Measurements from ENCODE around the gene MSRB1. TPM values are rescaled to one million over a fixed set of nuclear protein-coding genes. Genes with fewer than 3 reads are reported as not detected.
A peak's percentile ranks its signal among the peaks of the same experiment; 100 is the strongest.

MSRB1 gene
- total RNA-seq, 3 donors from 2014 or later, result 34.8 to 46.3 (median 40.5) TPM

GRCh38 chr16:1906055-1906845 is 36.7 kb downstream of the MSRB1 start:
- ATAC-seq (peak; percentile 20), DNase-seq (no peak)
- Histone ChIP-seq H3K4me1 (ENCODE audit: low read depth) (peaks cover 6% of the 10 kb centered on the region), H3K36me3 (ENCODE audit: low read depth) (no peaks in the 10 kb centered on the region), H3K4me3 (no peak overlapping the region), H3K9me3 (no peaks in the 10 kb centered on the region)
- intact Hi-C loops (cut with DNase I, micrococcal nuclease), result no loop called here
- no peak for TF ChIP-seq CTCF (IDR thresholded peaks at IDR 0.05)

- ATAC-seq (no peak), DNase-seq (no peak)
- Histone ChIP-seq H3K9me3 (no peaks in the 10 kb centered on the region), H3K4me1 (ENCODE audit: low read depth) (peaks cover 13% of the 10 kb centered on the region), H3K4me3 (no peak overlapping the region), H3K36me3 (ENCODE audit: low read depth) (no peaks in the 10 kb centered on the region)
- intact Hi-C loops (cut with DNase I, micrococcal nuclease), result no loop called here
- TF ChIP-seq CTCF (IDR thresholded peaks at IDR 0.05), result no peak
These were observed 38.9 kb downstream of the MSRB1 start for GRCh38 chr16:1903845-1904840.

- Histone ChIP-seq H3K36me3 (ENCODE audit: low read depth) (no peaks in the 10 kb centered on the region), H3K4me1 (ENCODE audit: low read depth) (peaks cover 13% of the 10 kb centered on the region), H3K9me3 (no peaks in the 10 kb centered on the region), H3K4me3 (no peak overlapping the region)
- ATAC-seq (no peak), DNase-seq (no peak)
- intact Hi-C loops (cut with DNase I, micrococcal nuclease), result no loop called here
- no peak for TF ChIP-seq CTCF (IDR thresholded peaks at IDR 0.05)
These were observed 39.8 kb downstream of the MSRB1 start for GRCh38 chr16:1903220-1903574.

GRCh38 chr16:1902547-1903219 is 40.3 kb downstream of the MSRB1 start:
- Histone ChIP-seq H3K4me3 (no peak overlapping the region), H3K36me3 (ENCODE audit: low read depth) (no peaks in the 10 kb centered on the region), H3K4me1 (ENCODE audit: low read depth) (peaks cover 13% of the 10 kb centered on the region), H3K9me3 (no peaks in the 10 kb centered on the region)
- TF ChIP-seq CTCF (IDR thresholded peaks at IDR 0.05), result no peak
- DNase-seq (no peak), ATAC-seq (no peak)
- intact Hi-C loops (cut with DNase I, micrococcal nuclease), result no loop called here

- intact Hi-C loops (cut with DNase I, micrococcal nuclease), result no loop called here
- DNase-seq (no peak), ATAC-seq (peak; percentile 65)
- Histone ChIP-seq H3K4me1 (ENCODE audit: low read depth) (peaks cover 13% of the 10 kb centered on the region), H3K36me3 (ENCODE audit: low read depth) (no peaks in the 10 kb centered on the region), H3K4me3 (no peak overlapping the region), H3K9me3 (no peaks in the 10 kb centered on the region)
- no peak for TF ChIP-seq CTCF (IDR thresholded peaks at IDR 0.05)
These were observed 42.6 kb downstream of the MSRB1 start for GRCh38 chr16:1900452-1900774.
